ENCODE measurements around the gene AADACL3.
"Not testable (repeated sequence)": the region's sequence is repeated elsewhere in the genome, so short reads cannot be mapped to it uniquely, and the experiment has no call there.

AADACL3 gene, protein sequence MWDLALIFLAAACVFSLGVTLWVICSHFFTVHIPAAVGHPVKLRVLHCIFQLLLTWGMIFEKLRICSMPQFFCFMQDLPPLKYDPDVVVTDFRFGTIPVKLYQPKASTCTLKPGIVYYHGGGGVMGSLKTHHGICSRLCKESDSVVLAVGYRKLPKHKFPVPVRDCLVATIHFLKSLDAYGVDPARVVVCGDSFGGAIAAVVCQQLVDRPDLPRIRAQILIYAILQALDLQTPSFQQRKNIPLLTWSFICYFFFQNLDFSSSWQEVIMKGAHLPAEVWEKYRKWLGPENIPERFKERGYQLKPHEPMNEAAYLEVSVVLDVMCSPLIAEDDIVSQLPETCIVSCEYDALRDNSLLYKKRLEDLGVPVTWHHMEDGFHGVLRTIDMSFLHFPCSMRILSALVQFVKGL

DNA sequence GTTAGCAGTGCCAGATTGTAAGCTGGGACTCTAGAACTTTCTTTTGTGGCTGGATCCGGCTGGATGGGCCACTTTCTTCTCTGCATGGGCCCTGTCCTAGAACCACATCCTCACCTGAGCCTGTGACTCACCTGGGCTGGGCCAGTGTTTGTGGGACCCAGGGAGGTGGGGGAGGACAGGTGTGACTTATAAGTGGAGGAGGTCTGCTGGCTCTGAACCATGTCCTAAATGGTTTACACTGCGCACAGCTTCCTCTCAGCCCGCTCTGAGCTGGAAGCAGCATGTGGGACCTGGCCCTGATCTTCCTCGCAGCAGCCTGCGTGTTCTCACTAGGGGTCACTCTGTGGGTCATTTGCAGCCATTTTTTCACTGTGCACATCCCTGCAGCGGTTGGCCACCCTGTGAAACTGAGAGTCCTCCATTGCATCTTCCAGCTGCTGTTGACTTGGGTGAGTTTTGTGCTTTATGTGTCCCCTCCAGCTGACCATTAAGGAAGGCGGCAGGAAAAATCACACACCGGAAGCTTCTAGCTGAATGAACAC, at the start of gene AADACL3:
TSS of gene AADACL3 (plus strand) at position 215 of the 542 bp plus-strand sequence. CDS start at position 282, 67 bp downstream.
- no peak for DNase-seq (ENCODE audit: low read depth in 1 of 2, low spot score in 1 of 2)

DNA sequence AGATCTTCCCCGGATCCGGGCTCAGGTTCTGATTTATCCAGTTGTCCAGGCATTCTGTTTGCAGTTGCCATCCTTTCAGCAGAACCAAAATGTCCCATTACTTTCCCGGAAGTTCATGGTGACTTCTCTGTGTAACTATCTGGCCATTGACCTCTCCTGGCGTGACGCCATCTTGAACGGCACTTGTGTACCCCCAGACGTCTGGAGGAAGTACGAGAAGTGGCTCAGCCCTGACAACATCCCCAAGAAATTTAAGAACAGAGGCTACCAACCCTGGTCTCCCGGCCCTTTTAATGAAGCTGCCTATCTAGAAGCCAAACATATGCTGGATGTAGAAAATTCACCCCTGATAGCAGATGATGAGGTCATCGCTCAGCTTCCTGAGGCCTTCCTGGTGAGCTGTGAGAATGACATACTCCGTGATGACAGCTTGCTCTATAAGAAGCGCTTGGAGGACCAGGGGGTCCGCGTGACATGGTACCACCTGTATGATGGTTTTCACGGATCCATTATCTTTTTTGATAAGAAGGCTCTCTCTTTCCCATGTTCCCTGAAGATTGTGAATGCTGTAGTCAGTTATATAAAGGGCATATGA, 49.7 kb upstream of the AADACL3 start:
- no peak for DNase-seq (ENCODE audit: low read depth in 1 of 2, low spot score in 1 of 2)

DNA sequence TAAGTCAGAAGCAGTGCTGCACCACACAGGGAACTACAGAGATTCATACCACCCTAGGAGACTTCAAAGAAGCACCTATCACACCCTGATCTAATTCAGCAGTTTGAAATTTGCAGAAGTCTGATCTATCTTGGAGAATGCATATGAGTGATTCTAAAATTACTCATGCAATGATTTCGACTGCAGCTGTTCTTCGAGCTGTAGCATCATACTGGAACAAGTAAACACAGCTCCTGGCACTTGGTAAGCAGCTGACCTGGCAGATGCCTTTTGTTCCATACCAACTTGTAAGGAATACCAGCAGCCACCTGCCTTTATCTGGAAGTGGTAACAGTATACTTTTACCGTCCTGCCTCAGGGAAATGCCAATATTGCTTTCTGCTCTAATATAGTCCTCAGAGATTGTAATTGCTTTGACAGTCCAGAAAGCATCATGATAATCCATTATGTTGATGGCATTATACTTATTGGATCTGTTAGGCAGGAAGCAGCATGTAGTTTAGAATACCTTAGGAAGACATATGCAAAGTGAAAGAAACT, 46.3 kb upstream of the AADACL3 start:
- DNase-seq (ENCODE audit: low read depth in 1 of 2, low spot score in 1 of 2) = no peak

DNA sequence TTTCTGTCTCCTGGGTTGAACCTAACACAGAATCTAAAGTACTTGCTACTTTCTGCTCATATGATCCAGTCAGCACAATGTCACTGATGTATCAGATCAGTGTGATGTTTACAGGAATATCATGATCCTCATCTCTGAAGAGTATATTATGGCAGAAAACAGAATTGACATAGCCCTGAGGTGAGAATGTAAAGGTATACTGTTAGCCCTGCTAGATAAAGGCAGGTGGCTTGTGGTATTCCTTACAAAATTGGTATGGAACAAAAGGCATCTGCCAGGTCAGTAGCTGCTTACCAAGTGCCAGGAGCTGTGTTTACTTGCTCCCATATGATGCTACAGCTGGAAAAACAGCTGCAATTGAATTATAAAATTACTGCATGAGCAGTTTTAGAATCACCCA, 41.6 kb upstream of the AADACL3 start:
- DNase-seq (ENCODE audit: low read depth in 1 of 2, low spot score in 1 of 2) = no peak

DNA sequence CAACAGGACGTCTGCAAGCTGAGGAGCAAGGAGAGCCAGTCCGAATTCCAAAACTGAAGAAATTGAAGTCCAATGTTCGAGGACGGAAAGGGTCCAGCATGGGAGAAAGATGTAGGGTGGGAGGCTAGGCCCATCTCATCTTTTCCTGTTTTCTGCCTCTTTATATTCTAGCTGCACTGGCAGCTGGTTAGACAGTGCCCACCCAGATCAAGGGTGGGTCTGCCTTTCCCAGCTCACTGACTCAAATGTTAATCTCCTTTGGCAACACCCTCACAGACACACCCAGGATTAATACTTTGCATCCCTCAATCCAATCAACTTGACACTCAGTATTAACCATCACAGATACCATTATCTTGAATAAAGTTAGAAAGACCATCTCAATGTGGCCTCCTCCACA, 39.8 kb upstream of the AADACL3 start:
- not testable (repeated sequence) for DNase-seq (ENCODE audit: low read depth in 1 of 2, low spot score in 1 of 2)

DNA sequence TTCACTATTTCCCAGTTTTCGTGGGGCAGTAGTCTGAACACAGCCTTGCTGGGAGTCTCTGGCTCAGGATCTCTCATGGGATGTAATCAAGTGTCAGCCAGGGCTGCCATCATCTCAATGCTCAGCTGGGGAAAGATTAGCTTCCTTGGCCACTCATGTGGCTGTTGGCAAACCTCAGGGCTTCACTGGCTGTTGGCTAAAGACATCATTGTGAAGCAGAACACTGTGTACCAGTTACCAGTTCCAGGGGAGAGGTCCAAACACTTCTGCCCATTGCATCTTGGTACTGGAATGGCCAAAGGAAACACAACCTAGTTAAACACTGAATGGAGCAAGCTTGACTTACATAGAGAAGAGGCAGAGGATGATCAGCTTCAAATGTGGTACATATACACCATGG, 38.3 kb upstream of the AADACL3 start:
- no peak for DNase-seq (ENCODE audit: low read depth in 1 of 2, low spot score in 1 of 2)

DNA sequence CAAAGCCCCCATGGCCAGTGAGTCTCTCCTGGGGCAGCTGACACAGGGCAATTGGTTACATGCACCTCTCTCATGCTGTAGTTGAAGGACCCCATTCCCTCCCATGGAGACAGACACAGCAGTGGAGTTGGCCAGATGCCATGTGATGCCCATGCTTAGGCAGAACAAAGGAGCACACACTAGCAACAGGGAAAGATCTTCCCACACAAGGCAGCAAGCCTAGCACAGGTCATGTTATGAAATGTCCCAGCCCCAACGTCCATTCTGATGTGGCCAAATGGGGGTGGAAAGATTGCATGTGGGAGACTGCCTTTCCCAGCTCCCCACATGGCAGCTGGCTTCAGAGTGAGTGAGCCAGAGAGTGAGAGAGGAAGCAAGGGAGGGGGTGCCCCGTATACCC, 37.6 kb upstream of the AADACL3 start:
- DNase-seq (ENCODE audit: low read depth in 1 of 2, low spot score in 1 of 2) = no peak

DNA sequence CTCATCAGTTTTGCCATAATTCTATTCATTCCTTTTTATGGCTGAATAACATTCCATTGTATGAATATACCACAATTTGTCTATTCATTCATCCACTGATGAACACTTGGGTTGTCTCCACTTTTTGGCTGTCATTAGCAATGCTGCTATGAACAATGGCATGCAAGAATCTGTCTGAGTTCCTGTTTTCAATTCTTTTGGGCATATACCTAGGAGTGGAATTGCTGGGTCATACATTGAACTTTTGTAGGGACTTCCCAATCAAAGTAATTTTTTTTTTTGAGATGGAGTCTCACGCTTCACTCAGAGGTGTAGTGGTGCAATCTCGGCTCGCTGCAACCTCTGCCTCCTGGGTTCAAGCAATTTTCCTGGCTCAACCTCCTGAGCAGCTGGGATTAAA, 37.1 kb upstream of the AADACL3 start:
- DNase-seq (ENCODE audit: low read depth in 1 of 2, low spot score in 1 of 2) = no peak

DNA sequence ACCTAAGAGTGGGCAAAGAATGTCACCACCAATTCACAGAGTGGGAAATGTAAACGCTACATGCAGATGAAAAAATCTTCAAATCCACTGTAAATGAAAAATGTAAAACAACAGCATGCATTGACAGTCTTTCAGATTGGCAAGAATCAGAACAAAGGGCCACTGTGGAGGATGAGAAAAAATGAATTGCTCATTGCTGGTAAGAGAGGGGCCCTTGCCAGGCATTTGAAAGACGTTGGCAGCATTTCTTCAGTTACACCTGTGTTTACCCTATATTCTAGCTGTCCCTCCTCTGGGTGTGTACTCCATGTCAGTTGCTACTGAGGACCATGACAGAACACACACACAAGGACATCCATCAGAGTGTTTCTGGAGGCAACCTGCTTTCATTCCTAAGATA, 25.8 kb upstream of the AADACL3 start:
- no peak for DNase-seq (ENCODE audit: low read depth in 1 of 2, low spot score in 1 of 2)

DNA sequence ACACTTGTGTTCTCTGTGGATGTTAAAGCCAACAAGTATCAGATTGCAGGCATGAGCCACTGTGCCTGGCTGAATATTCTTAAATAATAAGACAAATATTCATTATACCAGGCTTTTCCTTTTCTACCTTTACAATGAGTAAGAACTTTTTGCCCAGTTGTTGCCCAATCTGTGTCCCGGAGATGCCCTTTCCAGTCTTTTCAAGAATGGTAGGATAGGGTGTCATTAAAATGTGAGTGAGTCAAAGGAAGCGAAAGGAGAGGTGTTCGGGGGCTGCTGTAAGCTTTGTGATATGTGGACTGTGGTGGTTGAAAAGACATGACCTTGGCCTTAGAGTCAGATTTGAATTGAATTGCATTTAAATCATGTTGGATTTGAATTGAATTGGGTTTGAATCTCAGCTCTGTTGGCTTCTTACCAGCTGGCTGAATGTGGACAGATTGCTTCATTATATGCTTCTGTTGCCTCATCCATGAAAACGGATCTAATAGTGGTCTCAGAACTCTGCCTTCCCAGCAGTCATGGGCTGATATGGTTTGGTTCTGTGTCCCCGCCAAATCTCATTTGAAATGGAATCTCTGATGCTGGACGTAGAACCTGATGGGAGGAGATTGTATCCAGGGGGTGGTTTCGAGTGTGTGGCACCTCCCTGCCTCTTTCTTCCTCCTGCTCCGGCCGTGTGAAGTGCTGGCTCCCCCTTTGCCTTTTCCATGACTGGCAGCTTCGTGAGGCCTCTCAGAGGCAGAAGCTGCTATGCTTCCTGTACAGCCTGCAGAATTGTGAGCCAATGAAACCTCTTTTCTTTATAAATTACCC, 22.7 kb upstream of the AADACL3 start:
- DNase-seq (ENCODE audit: low read depth in 1 of 2, low spot score in 1 of 2) = no peak

DNA sequence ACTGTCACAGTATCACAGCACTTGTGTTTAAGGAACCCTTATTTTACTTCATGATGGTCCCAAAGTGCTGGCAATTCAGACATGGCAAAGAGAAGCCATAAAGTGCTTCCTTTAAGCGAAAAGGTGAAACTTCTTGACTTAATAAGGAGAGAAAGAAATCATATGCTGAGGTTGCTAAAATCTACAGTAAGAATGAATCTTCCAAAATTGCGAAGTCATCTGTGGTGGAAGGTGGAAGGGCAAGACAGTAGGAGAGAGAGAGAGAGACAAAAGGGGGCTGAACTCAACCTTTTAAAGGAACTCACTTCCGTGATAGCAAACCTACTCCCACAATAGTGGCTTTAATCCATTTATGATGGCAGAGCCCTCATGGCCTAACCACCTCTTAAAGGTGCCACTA, 19.3 kb upstream of the AADACL3 start:
- no peak for DNase-seq (ENCODE audit: low read depth in 1 of 2, low spot score in 1 of 2)

DNA sequence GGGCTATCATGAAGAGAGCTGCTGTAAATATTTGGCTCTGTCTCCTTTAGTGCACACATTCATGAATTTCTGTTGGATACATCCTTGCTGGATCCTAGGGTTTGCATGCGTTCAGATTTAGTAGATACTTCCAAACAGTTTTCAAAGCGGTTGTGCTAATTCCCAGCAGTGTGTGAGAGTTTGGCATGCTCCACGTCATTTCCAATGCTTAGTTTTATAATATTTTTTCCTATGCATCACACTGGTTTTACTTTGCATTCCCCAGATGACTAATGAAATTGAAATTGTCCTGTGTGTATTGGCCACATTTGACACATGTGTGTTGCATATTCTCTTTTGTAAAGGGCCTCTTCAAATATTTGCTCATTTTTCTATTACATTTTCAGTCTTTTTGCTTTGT, 18.5 kb upstream of the AADACL3 start:
- DNase-seq (ENCODE audit: low read depth in 1 of 2, low spot score in 1 of 2) = no peak

DNA sequence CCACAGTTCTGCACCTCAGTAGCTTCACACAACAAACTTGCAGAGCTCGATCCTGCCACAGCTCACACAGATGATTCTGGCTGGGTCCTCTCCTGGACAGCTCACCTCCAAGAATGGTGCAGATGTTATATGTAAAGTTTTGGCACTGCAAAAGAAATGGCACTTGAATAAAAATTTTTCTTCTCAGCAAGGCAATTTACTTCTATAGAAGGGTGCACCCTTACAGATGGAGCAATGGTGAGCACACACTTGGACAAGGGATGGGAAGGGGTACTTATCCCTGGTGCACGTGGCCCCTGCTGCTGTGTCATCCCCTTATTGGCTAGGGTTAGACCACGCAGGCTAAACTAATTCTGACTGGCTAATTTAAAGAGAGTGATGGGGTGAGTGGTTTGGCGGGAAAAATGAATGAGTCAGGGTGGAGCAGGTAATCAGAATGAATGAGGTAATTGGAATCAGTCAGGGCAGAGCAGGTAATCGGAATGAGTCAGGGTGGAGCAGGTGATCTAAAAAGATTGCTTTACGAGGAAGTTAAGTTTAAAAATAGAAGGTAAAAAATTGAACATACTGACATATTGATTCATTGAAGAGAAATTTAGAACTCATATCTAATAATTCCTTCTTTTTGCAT, 12.0 kb upstream of the AADACL3 start:
- no peak for DNase-seq (ENCODE audit: low read depth in 1 of 2, low spot score in 1 of 2)

DNA sequence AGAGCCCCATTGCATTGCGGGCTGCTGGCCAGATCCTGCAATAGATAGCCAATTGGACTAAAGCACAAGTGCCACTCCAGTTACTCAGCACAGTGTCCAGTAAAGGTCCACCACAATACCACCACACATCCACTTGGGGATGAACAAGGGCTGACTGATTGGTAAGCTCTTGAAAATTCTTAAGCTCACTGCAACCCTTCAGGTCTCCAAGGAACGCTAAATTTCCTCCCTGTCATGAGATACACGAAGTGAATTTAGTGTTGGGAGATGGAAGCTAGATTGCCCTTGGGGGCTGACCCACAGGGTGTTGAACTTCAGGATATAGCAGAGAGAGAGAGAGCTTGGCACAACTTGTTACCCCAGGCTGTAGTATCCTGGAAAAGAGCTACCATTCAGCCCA, 9.8 kb upstream of the AADACL3 start:
- DNase-seq (ENCODE audit: low read depth in 1 of 2, low spot score in 1 of 2) = no peak

DNA sequence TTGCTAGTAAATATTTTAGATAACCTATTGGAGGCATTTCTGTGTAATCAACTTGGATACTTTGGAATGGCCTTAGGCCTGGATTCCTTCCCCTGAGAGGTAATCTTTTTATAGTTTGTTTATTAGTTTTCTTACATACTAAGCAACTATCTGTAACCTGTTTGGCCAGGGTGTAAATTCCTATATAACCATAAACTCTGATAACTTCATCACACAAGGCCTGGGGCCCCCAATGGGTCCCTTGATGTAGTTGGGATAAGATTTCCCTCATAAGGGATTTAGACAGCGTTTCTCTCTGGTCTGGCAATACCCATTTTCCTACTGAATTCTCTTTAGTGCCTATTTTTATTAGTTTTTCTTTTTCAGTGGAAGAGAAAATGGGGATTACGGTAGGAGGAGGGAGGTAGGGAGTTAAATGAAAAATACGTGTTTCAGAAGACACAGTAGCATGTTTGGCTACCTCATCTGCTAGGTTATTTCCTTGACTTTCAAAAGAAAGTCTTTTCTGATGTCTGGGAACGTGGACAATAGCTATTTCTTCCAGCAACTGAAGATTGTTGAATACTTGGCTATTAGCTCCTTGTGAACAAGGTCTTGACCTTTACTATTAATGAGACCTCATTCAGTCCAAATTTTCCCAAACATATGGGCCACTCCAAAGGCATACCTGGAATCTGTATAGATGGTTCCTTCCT, 7.4 kb upstream of the AADACL3 start:
- DNase-seq (ENCODE audit: low read depth in 1 of 2, low spot score in 1 of 2) = no peak

DNA sequence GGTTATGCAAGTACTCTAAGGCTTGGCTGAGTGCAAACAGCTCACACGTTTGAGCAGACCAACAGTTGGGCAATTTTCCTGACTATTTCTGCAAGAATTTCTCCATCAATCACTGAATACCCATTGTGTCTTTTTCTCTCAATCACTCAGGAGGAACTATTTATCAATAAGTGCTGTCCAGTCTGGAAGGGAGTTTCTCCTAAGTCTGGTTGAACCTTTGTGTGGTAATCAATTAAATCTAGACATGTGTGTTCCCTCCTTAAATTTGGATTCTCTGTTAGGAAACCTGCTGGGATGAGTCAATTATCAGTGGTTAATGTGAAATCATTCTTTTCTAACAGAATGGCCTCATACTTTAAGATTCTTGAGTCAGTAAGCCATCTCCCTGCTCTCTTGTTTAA, 6.8 kb upstream of the AADACL3 start:
- no peak for DNase-seq (ENCODE audit: low read depth in 1 of 2, low spot score in 1 of 2)

DNA sequence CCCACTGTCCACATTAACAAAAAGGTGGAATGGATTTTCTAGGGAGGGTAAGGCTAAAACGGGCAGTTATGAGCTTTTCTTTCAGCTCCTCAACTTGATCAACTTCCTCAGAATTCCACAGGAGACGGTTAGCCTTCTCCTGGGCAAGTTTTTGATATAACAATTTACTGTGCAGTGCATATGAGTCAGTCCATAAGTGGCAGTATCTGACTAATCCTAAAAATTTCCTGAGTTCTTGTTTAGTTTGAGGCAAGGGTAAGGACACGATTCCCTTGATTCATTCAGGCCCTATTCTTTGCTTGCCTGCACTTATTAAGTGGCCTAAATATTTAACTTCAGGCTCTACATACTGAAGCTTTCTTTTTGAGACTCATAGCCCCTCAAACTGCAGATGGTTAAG, 6.2 kb upstream of the AADACL3 start:
- no peak for DNase-seq (ENCODE audit: low read depth in 1 of 2, low spot score in 1 of 2)

DNA sequence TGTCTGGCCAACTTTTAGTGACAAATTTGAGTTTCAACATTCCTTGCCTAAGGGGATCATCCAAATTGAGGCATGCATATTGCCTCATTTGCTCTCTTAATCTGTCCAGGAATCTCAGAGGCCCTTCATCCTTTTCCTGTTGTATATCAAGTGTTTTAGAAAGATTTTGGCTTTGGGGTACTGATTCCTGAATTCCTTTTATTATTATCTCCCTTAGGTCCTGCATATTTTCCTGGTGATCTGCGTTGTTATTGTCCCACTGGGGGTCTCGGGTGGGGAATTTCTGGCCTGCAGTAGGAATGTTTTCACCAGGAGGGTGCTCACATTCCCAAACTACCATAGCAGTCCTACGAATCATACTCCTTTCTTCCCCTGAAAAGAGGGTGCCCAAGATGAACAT, 4.4 kb upstream of the AADACL3 start:
- DNase-seq (ENCODE audit: low read depth in 1 of 2, low spot score in 1 of 2) = no peak

DNA sequence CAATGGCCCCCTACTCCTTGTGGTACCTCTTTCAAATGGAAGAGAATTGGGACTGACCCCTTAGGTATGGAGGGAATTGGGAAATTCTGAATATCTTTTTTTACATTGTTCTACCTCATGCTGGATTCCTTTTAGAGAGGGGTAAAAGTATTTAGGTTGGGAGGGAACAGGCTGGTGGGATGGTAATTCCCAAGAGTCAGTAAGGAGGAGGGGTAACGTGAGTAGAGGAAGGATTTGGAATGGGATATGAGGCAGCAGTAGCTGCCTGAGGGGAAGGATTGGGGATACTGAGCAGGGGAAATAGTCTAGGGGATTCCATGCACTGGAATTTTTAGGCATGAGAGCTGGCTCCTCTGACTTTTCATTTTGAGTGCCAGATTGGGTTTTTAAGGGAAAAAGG, 3.8 kb upstream of the AADACL3 start:
- DNase-seq (ENCODE audit: low read depth in 1 of 2, low spot score in 1 of 2) = no peak

DNA sequence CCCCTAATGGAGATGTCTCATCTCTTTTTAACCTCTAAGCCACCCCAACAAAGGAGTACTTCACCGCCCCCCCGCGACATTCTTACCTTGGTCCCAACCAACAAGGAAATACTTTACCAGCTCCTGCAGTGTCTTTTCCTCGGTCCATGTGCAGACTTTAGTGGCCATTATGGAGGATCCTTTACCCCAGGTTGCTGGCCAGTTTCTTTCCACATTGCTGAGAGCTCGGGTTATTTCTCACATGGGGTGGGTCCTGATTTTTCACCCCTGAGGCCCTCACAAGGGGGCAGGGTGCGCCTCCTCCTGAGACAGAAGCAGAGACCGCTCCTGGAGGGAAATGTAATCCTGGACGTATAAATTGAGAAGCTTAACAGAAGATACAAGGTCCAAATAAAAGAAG, 3.0 kb upstream of the AADACL3 start:
- DNase-seq (ENCODE audit: low read depth in 1 of 2, low spot score in 1 of 2) = no peak
